OCI-M2 (cell line): Measurements from ENCODE around the gene XPO4.
A peak's percentile ranks its signal among the peaks of the same experiment; 100 is the strongest.
"Not testable (repeated sequence)": the region's sequence is repeated elsewhere in the genome, so short reads cannot be mapped to it uniquely, and the experiment has no call there.

Source experiments
- DNase-seq: peaks from one replicate; lab custom pipeline; 2025; ENCODE audit not compliant: unreplicated experiment; lab: John Stamatoyannopoulos, UW

XPO4 gene

DNA sequence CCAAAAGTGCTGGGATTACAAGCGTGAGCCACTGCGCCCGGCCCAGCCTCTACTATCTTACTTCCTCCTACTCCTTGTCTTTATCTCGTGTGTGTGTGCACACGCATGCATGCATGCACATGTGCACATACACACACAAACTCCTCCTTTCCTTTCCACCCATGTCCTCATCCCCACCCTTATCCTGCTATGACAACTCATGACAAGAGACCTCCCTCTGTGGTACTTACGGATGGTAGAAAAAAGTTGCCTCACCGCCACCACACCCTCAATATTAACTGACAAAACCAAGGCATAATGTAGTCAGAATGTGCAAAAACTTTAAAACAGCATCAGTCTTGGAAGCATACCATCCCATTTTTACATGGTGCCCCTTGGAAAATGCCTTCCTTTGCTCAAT is 112.9 kb downstream of the XPO4 start:
- no peak for DNase-seq

DNA sequence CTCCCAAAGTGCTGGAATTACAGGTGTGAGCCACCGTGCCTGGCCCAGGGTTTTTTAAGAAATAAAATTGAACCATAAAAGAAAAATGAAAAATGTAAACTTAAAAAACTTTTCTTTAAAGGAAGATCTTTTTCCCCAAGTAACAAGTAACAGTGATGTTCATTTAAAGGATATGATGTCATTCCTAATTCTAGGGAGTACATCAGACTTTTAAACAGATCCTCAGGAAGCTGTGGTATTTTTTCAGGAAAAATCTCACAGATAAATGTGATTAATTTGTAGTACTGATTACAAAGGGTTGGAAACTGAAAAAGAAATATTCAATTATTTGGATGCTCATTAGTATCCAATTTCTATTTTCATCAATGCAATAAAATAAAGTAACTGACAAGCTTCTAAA is 114.2 kb downstream of the XPO4 start:
- DNase-seq, result no peak

GRCh38 chr13:20787180-20787579 is 115.4 kb downstream of the XPO4 start:
- no peak for DNase-seq

DNA sequence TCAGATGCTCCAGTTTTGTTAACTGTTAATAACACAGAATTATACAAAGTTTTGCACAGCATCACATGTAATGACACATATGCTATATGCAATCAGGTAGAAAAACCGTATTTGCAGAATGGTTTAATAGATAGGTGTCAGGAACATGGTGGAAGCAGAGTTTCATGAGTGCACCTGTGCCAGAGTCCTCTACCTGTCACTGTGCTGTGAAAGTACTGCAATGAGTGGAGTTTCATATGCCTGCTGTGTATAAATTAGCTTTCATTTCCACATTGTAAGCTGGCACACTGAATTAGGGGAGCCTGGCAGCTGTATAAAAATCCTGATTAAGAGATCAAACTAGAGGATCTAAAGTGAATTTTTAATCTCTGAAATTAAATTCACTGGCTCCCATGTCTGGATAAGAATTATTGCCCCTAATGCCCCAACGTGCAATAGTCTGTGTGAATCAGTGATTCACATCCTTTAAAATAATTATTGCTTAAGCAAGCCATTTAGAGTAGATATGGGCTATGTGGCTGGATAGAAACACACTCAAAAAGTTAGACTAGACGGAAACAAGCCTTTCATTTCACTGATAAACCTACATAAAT is 120.3 kb downstream of the XPO4 start:
- DNase-seq, result no peak

GRCh38 chr13:20780317-20780716 is 122.2 kb downstream of the XPO4 start:
- DNase-seq, result no peak

GRCh38 chr13:20779405-20779804 is 123.1 kb downstream of the XPO4 start:
- DNase-seq, result no peak

GRCh38 chr13:20778311-20778710 is 124.2 kb downstream of the XPO4 start:
- DNase-seq, result no peak

DNA sequence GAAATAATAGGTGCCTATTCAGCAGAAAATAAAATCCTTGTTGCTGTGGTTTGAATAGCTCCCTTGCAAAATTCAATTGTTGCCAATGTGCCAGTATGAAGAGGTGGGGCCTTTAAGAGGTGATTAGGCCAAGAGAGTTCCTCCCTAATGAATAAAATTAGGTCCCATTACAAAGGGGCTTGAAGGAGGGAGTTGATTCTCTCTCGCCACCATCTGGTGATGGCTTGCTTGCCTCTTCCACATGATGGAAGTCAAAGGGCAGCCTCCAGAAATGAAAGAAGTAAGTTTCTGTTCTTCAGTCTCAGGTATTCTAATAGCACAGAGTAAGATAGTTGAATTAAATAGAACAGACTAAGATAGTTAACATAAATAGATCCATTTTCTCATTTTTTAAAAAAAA is 125.8 kb downstream of the XPO4 start:
- no peak for DNase-seq

GRCh38 chr13:20775961-20776360 is 126.6 kb downstream of the XPO4 start:
- no peak for DNase-seq

DNA sequence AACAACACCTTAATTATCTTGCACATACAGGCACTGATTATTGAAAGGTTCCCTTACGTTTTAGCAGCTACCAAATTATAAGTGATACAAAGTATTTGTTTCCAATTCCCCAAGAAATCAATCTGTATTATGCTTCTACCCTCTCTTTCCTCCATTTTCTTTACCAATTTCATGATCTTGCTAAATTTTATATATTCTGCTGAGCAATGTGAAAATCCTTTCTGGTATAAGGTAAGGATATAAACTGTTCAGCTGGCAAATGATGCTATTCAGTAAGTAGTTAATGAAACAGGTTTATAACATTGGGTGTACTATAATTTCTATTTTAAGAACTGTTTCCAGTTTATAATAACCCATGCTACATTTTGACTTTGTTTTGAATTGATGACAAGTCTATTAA is 127.8 kb downstream of the XPO4 start:
- no peak for DNase-seq

DNA sequence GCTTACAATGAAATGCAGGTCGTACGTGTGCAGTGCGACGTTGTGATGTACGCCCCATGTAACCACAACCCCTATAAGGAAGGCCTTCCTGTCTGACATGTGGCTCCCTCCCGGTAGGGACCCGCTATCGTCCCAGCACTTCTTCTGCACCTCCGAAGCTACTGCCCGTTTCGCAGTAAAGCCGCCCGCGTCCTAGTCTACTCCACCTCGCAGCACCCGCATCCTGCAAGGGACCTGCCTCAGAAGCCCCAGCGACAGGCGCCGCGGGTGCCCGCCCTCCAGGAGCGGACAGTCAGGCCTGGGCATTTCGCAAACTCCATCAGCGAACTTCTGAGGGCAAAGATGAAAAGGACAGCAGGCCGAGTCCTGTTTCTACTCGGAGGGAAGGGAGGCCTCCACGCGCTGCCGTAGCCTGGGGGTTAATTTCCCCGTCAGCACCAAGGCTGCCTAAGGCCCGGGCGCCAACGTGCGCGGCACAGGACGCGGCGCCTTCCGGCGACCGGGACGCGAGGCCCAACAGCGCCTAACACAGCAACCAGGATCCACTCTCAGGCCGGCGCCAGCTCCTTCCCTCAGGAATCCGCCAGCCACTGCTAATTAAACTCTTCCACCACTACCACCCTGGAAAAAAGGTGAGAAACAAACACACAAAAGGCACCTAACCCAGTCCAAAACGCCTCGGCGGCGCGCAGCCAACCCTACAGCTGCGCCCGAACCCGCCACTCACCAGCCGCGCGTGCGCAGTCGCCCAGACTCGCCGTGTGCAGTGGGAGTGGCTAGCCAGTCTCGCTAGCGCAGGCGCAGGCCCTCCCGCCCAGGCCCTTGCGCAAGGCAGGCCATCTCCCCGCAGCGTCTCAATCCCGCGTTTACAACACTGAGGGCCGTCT is 129.1 kb downstream of the XPO4 start, which contains the start of gene EEF1AKMT1:
TSS of gene EEF1AKMT1 (minus strand) at position 768 of the 887 bp plus-strand sequence. CDS start 16,363 bp downstream, outside the sequence.
- peak; percentile 43 for DNase-seq

DNA sequence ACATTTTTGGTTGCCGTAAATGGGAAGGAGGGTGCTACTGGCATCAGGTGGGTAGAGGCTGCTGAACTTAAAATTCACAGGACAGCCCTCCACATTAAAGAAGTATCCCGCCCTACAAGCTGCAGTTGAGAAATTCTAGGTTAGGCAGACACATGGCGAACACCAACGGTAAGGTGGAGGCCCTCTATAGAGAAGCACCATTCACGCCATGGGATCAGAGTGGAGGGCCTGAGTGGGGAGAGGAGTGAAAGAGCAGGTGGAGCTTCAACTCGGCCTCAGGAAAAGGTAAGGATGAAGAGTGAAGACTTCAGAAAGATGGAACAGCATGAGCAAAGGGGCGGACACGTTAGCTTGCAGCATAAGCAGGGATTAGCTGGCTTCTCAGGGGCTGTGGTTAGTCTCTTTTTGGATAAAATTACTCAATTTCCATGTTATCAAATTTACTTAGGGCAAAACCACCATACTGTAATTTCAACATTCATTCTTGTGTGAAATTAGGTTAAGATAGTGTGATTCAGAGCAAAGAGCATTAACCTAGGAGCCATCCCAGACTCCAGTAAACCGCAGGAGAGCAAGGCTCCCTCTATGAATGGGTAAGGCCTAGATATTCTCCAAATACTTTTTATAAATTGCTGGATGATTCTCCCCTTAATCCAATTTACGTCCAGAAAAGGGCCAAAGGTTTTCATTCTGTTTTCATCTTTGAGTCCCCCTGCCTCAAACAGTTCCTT is 130.0 kb downstream of the XPO4 start:
- DNase-seq, result no peak

- DNase-seq, result no peak
Observed at GRCh38 chr13:20769834-20770233, 132.7 kb downstream of the XPO4 start.

DNA sequence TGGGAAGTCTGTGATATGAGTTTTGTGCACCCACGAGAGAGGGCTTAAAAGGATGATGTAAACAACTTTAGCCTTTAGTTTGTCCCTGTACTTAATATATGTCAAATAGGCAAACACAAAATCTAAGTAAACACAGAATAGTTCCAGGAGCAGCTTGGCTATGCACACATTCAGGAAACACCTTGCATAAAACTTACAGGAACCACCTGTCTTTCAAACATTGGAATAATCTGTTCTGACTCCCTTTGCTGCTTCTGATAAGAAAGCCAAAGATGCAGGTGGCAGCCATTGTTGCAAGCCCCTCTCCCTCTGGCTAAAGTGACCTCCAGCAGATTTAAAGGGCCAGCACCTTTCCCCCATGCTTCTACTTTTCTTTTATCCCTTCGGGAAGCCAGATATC is 133.5 kb downstream of the XPO4 start:
- no peak for DNase-seq

DNA sequence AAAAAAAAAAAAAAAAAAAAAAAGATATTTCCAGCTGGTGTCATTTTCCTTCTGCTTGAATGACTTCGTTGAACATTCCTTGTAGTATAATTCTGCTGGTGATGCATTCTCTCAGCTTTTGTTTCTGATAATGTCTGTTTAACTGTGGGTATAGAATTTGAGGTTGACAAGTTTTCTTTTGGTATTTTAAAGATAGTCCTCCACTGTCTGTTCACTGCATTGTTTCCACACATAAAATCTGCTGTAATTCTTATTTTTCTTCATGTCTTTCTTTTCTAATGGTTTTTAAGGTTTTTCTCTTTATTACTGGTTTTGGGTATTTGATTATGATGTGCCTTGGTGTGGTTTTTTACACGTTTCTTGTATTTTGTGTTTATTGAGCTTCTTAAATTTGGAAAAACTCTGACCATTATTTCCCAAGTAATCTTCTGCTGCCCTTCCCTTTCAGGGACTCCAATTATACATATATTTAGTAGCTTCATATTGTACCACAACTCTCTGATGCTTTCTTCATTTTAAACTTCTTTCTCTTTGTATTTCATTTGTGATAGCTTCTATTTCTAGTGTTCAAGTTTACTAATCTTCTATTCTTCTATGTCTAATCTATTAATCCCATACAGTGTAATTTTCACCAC is 135.1 kb downstream of the XPO4 start:
- no peak for DNase-seq

DNA sequence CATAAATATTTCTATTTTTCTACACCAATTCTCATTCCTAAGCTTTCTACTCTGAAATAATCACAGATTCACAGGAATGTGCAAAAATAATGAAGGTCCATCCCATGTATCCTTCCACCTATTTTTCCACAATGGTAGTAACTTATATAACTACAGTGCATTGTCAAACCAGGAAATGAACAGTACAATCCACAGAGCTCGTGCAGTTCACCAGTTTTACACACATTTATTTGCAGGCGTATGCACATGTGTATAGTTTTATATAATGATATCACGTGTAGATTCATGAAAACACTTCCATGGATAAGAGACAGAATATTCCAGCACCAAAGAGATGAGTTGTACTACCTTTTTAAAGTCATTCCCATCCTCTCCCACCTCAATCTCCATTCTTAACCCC is 141.7 kb downstream of the XPO4 start:
- no peak for DNase-seq

DNA sequence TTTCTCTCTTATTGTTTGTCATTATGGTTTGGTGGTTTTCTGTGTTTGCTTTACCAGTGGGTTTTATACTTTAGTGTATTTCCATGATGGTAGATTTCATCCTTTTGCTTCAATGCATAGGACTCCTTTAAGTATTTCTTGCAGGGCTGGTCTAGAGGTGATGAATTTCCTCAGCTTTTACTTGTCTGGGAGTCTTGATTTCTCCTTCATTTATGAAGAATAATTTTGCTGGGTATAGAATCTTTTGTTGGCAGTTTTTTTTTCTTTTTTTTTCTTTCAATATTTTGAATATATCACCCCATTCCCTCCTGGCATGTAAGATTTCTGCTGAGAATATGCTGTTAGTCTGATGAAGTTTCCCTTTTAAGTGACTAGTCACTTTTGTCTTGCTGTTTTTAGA is 148.5 kb downstream of the XPO4 start:
- no peak for DNase-seq

GRCh38 chr13:20749377-20749776 is 153.2 kb downstream of the XPO4 start:
- DNase-seq, result no peak

- not testable (repeated sequence) for DNase-seq
Observed at GRCh38 chr13:20743830-20744404, 158.6 kb downstream of the XPO4 start.

DNA sequence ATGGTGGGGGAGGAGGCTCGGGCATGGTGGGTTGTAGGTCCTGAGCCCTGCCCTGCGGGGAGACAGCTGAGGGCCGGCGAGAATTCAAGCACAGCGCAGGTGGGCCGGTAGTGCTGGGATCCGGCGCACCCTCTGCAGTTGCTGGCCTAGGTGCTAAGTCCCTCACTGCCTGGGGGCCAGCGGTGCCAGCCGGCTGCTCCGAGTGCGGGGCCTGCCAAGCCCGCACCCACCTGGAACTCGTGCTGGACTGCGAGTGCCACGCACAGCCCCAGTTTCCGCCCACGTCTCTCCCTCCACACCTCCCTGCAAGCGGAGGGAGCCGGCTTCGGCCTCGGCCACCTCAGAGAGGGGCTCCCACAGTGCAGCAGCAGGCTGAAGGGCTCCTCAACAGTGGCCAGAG is 162.5 kb downstream of the XPO4 start:
- DNase-seq, result no peak

DNA sequence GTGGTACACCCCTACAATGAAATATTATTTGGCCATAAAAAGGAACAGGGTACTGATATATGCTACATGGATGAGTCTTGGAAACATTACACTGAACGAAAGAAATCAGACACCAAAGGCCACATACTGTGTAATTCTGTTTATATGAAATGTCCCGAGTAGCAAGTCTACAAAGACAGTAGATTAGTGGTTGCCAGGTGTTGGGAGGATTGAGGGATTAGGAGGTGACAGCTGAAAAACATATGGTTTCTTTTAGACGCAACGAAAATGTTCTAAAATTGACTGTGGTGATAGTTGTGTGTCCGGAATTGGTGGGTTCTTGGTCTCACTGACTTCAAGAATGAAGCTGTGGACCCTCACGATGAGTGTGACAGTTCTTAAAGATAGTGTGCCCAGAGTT is 163.9 kb downstream of the XPO4 start:
- DNase-seq, result no peak
